SK-N-SH (cell line): ENCODE results near the gene AMPH.

Source experiments
- EP300 ChIP-seq, 2 experiments: IDR thresholded peaks; 2 replicates each; pipeline versions ENCODE4 v1.4.0 to v1.6.1; 2012; ENCODE audit warnings: borderline replicate concordance in 1 of 2, low read depth in 1 of 2, low read length in 1 of 2
- EZH2phosphoT487 ChIP-seq: fragments of 200-600 bp; sonication (generic); IDR thresholded peaks from 2 replicates; pipeline ENCODE4 v1.6.1; 2017; ENCODE audit warnings: low read depth, mixed run types, mild to moderate bottlenecking, antibody characterized with exemption, moderate library complexity, borderline replicate concordance
- FOXM1 ChIP-seq: IDR thresholded peaks from 2 replicates; pipeline ENCODE4 v1.4.0; 2012; ENCODE audit warnings: low read depth, mild to moderate bottlenecking
- JUND ChIP-seq: IDR thresholded peaks from 2 replicates; pipeline ENCODE4 v1.4.0; 2012
- POLR2AphosphoS5 ChIP-seq: IDR thresholded peaks from 2 replicates; pipeline ENCODE4 v1.6.1; 2012; ENCODE audit warnings: low read depth, low read length
- SIN3A ChIP-seq: IDR thresholded peaks from 2 replicates; pipeline ENCODE4 v1.6.1; 2012; ENCODE audit warnings: low read depth, mild to moderate bottlenecking, low read length, moderate library complexity, borderline replicate concordance
- TCF12 ChIP-seq: IDR thresholded peaks from 2 replicates; pipeline ENCODE4 v1.4.0; 2012
- TEAD4 ChIP-seq: IDR thresholded peaks from 2 replicates; pipeline ENCODE4 v1.4.0; 2012; ENCODE audit warnings: mild to moderate bottlenecking, borderline replicate concordance; ENCODE audit not compliant: insufficient read depth
- TF ChIP-seq, protein P1 (sequence below): fragments of 200-600 bp; sonication (generic); IDR thresholded peaks from 2 replicates; pipeline ENCODE4 v1.6.1; 2017; ENCODE audit warnings: antibody characterized with exemption, mild to moderate bottlenecking, moderate library complexity

DNA sequence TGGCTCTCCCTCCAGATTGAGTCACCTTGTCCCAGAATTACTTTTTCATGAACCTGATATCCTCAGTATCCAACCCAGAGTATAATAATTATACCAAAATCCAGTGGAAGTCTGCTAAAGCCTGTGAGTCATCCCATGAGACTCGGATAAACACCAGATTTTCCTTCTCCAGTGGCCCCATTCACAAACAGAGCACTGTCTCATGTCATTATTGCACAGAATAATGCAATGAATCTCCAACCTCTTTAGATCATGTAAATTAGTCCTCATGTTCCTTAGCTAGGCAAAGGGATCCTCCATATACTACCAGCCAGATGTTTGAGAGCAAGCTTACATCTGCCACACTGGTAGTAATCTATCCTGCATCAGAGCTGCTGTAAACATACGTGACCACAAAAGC is 89.0 kb downstream of the AMPH start:
- TF ChIP-seq POLR2AphosphoS5 = no peak
- no peak for TF ChIP-seq TCF12
- TF ChIP-seq EZH2phosphoT487 = no peak
- TF ChIP-seq JUND = no peak
- TF ChIP-seq, protein P1, sequence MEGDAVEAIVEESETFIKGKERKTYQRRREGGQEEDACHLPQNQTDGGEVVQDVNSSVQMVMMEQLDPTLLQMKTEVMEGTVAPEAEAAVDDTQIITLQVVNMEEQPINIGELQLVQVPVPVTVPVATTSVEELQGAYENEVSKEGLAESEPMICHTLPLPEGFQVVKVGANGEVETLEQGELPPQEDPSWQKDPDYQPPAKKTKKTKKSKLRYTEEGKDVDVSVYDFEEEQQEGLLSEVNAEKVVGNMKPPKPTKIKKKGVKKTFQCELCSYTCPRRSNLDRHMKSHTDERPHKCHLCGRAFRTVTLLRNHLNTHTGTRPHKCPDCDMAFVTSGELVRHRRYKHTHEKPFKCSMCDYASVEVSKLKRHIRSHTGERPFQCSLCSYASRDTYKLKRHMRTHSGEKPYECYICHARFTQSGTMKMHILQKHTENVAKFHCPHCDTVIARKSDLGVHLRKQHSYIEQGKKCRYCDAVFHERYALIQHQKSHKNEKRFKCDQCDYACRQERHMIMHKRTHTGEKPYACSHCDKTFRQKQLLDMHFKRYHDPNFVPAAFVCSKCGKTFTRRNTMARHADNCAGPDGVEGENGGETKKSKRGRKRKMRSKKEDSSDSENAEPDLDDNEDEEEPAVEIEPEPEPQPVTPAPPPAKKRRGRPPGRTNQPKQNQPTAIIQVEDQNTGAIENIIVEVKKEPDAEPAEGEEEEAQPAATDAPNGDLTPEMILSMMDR = no peak
- no peak for TF ChIP-seq TEAD4
- no peak for TF ChIP-seq SIN3A
- no peak for TF ChIP-seq FOXM1
- no peak for TF ChIP-seq EP300 (IDR thresholded peaks at IDR 0.05; ENCODE audit: borderline replicate concordance in 1 of 2, low read depth in 1 of 2, low read length in 1 of 2)
